Activated naive CD8-positive, alpha-beta T cell treated with anti-CD3 and anti-CD28 coated beads, Interleukin-2, amount 50 U/mL, for 16 hours (primary cell): Measurements from ENCODE around the gene CD200R1.

Source experiments
- DNase-seq: peaks from one replicate; pipeline ENCODE4 v3.0.0-alpha.2; 2020; ENCODE audit warnings: low read depth, low spot score

Gene CD200R1

DNA sequence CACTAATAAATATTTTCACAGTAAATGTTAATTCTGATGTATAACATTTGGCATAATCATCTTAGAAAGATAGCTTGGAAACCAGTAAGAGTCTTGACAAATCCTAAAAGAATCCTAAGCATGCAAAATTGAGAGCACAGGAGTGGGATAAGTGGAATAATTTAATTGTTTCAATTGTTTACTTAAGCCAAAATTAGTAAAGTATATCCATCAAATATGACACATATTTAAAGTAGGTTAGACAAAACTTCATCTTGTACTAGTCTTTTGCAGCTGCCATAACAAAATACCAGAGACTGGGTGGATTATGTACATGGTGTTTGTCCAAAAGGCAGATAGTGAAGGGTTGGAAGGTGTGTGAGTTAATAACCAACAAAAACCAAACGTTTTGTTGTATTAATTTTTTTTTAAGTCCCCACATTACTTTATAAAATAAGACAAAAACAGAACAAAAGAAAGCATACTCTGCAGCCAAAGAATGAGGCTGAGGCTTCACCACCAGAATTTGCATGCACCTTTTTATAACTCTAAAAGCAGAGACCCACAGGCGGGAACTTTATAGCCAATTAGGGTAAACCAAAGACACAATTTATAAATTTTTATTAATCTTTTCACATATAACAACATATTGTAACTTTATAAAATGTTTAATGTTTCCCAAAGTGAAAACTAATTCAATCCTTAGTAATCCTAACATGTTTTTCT is 86.4 kb downstream of the CD200R1 start:
- no peak for DNase-seq

DNA sequence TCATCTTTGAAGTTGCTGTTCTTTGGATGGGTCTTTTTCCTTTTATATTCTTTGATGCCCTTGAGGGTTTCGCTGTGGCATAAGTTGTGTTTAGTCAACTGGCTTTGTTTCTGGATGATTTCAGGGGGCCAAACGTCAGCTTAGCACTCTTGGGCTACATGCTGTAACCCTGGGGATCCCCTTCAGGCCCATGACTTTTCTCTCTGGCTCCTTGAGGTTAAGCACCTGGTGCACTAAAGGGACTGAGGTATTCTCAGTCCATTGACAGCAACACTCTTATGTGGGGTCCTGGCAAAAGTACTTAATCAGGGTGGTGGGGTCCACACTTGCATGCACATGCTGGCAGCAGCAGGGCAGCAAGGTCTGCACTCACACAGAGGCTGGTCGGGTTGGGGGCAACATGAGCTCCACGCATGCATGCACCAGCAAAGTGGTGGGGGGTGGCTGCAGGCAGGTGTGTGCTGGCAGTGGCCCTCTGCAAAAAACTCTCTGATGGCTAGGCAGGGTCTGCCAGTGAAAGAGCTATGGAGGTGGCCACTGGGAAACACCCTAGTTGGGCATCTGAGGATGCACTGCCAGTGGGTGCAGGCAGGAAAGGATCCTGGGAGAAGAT is 90.1 kb downstream of the CD200R1 start:
- DNase-seq: no peak

DNA sequence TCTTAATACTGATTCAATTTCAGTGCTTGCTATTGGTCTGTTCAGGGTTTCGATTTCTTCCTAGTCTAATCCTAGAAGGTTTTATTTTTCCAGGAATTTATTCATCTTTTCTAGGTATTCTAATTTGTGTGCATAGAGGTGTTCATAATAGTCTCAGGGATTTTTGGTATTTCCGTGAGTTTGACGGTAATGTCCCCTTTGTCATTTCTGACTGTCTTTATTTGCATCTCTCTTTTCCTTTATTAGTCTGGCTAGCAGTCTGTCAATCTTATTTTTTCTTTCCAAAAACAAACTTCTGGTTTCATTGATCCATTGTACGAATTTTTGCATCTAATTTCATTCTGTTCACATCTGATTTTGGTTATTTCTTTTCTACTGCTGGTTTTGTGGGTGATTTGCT is 93.0 kb downstream of the CD200R1 start:
- no peak for DNase-seq

DNA sequence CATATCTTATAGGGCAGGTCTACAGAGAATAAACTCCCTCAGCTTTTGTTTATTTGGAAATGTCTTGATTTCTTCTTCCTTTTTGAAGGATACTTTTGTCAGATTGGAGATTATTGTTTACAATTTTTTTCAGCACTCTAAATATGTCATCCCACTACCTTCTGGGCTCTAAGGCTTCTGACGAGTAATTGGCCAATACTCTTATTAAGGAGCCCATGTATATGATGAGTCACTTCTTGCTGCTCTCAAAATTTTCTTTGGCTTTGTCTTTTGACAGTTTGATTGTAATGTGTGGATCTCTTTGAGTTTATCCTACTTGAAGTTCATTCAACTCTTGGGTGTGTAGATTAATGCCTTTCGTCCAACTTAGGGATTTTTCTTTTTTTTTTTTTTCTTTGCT is 99.3 kb downstream of the CD200R1 start:
- DNase-seq: no peak

DNA sequence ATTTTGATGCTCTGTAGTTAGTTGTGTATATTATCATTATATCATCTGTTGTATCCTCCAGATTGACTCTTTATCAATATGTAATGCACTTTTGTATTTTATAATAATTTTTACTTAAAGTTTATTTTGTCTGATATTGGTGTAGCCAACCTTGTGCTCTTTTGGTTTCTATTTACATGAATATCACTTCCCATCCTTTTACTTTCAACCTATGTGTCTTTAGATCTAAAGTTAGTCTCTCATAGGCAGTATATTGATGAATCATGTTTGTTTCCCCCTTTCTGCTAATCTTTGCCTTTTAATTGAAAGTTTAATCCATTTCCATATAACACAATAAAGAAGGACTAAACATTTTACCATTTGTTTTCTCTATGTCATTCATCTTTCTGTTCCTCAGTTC is 100.2 kb downstream of the CD200R1 start:
- no peak for DNase-seq

DNA sequence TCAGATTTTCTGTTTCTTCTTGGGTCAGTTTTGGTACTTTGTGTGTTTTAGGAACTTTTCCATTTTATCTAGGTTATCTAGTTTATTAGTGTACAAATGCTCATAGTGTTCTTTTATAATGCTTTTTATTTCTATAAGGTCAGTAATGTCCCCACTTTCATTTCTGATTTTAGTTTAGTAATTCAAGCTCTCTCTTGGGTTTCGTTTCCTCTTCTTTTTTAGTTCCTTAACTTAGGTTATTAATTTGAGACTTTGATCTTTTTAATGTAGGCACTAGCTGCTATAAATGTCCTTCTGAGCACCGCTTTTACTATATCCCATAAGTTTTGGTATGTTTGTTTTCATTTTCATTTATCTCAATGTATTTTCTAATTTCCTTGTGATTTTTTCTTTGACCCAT is 101.3 kb downstream of the CD200R1 start:
- no peak for DNase-seq

DNA sequence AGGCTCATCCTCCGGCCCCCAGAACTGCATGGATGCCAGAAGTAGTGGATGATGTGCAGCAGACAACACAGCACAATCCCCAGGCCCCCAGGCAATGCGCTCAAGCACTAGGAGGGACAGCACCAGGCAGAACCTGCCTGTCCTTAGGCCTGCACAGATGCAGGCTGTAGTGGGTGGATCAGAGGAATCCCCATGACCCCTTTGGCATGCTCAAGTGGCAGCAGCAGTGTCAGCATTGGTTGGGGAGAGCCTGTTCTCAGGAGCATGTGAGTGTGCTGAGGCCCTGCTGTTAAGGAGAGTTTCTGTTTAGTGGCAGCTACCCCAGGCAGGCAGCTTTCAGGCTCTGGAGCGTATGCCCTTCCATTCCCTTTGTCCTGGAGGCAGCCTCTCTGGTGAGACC is 103.2 kb downstream of the CD200R1 start:
- no peak for DNase-seq
